Hepatocyte (in vitro differentiated cells): Measurements from ENCODE around the gene TK1.
A peak's percentile ranks its signal among the peaks of the same experiment; 100 is the strongest.

Experiments
- EZH2 ChIP-seq: fragments of 200-600 bp; sonication (generic); IDR thresholded peaks from 2 replicates; pipeline ENCODE4 v1.6.1; 2016; ENCODE audit warnings: antibody characterized with exemption, mild to moderate bottlenecking, borderline replicate concordance
- TF ChIP-seq, protein P1 (sequence below): fragments of 200-600 bp; sonication (generic); IDR thresholded peaks from 2 replicates; pipeline ENCODE4 v1.5.1; 2016; ENCODE audit warnings: antibody characterized with exemption, mild to moderate bottlenecking; ENCODE audit not compliant: poor library complexity

- TF ChIP-seq, protein P1, sequence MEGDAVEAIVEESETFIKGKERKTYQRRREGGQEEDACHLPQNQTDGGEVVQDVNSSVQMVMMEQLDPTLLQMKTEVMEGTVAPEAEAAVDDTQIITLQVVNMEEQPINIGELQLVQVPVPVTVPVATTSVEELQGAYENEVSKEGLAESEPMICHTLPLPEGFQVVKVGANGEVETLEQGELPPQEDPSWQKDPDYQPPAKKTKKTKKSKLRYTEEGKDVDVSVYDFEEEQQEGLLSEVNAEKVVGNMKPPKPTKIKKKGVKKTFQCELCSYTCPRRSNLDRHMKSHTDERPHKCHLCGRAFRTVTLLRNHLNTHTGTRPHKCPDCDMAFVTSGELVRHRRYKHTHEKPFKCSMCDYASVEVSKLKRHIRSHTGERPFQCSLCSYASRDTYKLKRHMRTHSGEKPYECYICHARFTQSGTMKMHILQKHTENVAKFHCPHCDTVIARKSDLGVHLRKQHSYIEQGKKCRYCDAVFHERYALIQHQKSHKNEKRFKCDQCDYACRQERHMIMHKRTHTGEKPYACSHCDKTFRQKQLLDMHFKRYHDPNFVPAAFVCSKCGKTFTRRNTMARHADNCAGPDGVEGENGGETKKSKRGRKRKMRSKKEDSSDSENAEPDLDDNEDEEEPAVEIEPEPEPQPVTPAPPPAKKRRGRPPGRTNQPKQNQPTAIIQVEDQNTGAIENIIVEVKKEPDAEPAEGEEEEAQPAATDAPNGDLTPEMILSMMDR: peak; percentile 99
- TF ChIP-seq EZH2: no peak
Measured at GRCh38 chr17:78186692-78187595, at the start of gene TK1, which contains the start of gene AFMID.
